Kidney (tissue), 22 donors: ENCODE measurements around the gene CD1E. TPM values are rescaled to one million over a fixed set of nuclear protein-coding genes. Genes with fewer than 3 reads are reported as not detected.

Experiments used
- DNase-seq, 5 donors: peaks; one replicate each; pipeline ENCODE4 v3.0.0-alpha.2; 2013 to 2020
- FAIRE-seq: peaks from 2 replicates; lab custom pipeline; 2012; peaks lifted over from hg19 to GRCh38; lab: Jason Lieb, UNC
- H3K27ac ChIP-seq, 2 donors: one replicate each; pipeline ENCODE4 v1.7.0; 2013; ENCODE audit warnings: low read depth in 2 of 2, low read length in 2 of 2, inconsistent platforms in 1 of 2
- H3K27me3 ChIP-seq: one replicate; pipeline ENCODE4 v1.7.1; 2013; ENCODE audit warnings: low read length, inconsistent platforms; ENCODE audit not compliant: control insufficient read depth, insufficient read depth
- H3K36me3 ChIP-seq, 3 donors: one replicate each; pipeline versions ENCODE4 v1.7.0 to v1.7.1; 2013; ENCODE audit warnings: low read length in 3 of 3, control low read depth in 1 of 3, inconsistent platforms in 1 of 3; ENCODE audit not compliant: insufficient read depth in 3 of 3, control insufficient read depth in 2 of 3
- H3K4me1 ChIP-seq, 3 donors: one replicate each; pipeline versions ENCODE4 v1.7.0 to v1.7.1; 2013; ENCODE audit warnings: low read length in 3 of 3, inconsistent platforms in 1 of 3, low read depth in 1 of 3; ENCODE audit not compliant: control insufficient read depth in 2 of 3, insufficient read depth in 2 of 3
- H3K4me3 ChIP-seq, 3 donors: one replicate each; pipeline versions ENCODE4 v1.7.0 to v1.8.1; 2013; ENCODE audit warnings: low read length in 3 of 3, control low read depth in 1 of 3, inconsistent platforms in 1 of 3
- H3K9ac ChIP-seq, 3 donors: one replicate each; pipeline versions ENCODE4 v1.7.0 to v1.7.1; 2013; ENCODE audit warnings: low read length in 3 of 3, control low read depth in 1 of 3, inconsistent platforms in 1 of 3
- H3K9me3 ChIP-seq, 3 donors: one replicate each; pipeline versions ENCODE4 v1.7.0 to v1.7.1; 2013; ENCODE audit warnings: low read length in 3 of 3, control low read depth in 1 of 3, inconsistent platforms in 1 of 3; ENCODE audit not compliant: control insufficient read depth in 2 of 3, insufficient read depth in 1 of 3
- intact Hi-C: fragments of 100-400 bp; cut with DNase I; formaldehyde crosslinking; loops from one replicate; pipeline ENCODE4 v1.11.1; 2022
- long read RNA-seq, 10 donors: library from polyadenylated mRNA in 1 of 10; unstranded in 1 of 10; transcript quantifications; one replicate each; pipeline ENCODE4 v2.0.0 and lab custom pipeline, GENCODE V29; 2021 to 2026
- polyA plus RNA-seq: library from polyadenylated mRNA; stranded (reverse); fragments of 350-450 nt; fragmentation: Illumina TruSeq; extraction: RNeasy Lipid Tissue Mini Kit (QIAGEN cat#74804); gene quantifications from one replicate; pipeline ENCODE4 v1.2.3, GENCODE V29; 2014; ENCODE audit warnings: low read depth, low replicate concordance; ENCODE audit not compliant: insufficient read depth
- total RNA-seq: library from RNA; stranded (reverse); fragmentation: NEBNext Ultra II Directional; extraction: Animal tissue kit (Norgen Biotek cat#: 25700); gene quantifications from one replicate; pipeline ENCODE4 v1.2.1, GENCODE V29; 2021
- TF ChIP-seq, protein P1 (sequence below): IDR thresholded peaks from 3 replicates; pipeline ENCODE4 v1.5.1; 2012; ENCODE audit warnings: mild to moderate bottlenecking, moderate library complexity, borderline replicate concordance; ENCODE audit not compliant: insufficient read depth; ENCODE audit errors: extremely low read depth
- donor health status: control.
- donor health status: control.
- donor health status: control.
- donor health status: control.
- donor health status: control.
- donor health status: DM: yes; HTN: yes; CAD: no.
- donor health status: Normal renal cell carcinoma (clear cell type).

Gene CD1E
- total RNA-seq (3.5 TPM), polyA plus RNA-seq (not detected)
- long read RNA-seq, donor 1 = 0 reads
- long read RNA-seq, donor 2, partial matches to known transcripts = 0 of 1 reads
- long read RNA-seq, donor 2, other reads (novel, unspliced or antisense) = 0 of 1 reads
- long read RNA-seq, donor 3 = 0 reads
- long read RNA-seq, donor 4 = 0 reads
- long read RNA-seq, donor 5 = 0 reads
- long read RNA-seq, donor 6 = 0 reads
- long read RNA-seq, donor 7, partial matches to known transcripts = 0 of 4 reads
- long read RNA-seq, donor 7, other reads (novel, unspliced or antisense) = 2 of 4 reads
- long read RNA-seq, donor 8, partial matches to known transcripts = 0 of 1 reads
- long read RNA-seq, donor 8, other reads (novel, unspliced or antisense) = 0 of 1 reads
- long read RNA-seq, donor 9 = 0 reads
- long read RNA-seq, donor 10 = 0 reads

DNA sequence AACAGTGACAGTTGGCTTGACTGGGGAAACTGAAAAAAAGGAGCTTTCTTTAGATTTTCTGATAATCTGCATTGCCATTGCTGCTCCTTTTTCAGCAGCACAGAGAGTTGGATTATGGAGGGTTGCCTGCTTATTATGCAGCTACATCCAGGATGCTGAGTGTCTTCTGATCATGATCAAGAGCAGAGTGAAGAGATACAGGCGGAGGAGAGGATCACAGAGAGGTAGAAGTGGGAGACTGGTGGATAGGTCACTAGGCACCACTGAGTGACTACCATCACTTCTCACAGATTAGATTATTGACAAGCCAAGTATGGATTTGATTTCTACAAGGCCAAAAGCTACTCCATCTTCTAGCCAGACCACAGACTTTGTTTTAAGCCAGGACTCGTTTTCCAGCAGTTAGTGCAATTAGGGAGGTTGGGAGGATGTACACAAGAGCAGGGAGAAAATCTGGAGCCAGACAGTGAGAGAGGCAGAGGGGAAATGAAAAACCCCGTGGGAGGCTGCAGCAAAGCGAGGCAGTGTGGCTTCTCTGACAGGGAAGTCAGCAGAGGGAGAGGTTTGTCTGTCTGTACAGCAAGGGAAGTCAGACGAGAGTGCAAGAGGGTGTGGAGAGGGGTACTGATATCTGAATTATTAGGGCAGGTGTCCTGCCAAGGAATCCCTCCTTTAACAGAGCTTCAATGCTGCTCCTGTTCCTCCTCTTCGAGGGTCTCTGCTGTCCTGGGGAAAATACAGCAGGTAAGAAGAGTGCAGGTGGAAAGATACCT lies at the start of gene CD1E:
Gene CD1E, plus strand, starts transcription at position 592 of the 773 bp plus-strand sequence. Its CDS starts 95 bp downstream, at position 687.
- Histone ChIP-seq H3K27ac (no peak within 1 kb of the TSS), H3K36me3 (no peaks in the 10 kb centered on the region), H3K9ac (no peak within 1 kb of the TSS), H3K4me3 (no peak within 1 kb of the TSS), H3K27me3 (no peaks in the 10 kb centered on the region), H3K9me3 (no peaks in the 10 kb centered on the region), H3K4me1 (no peaks in the 10 kb centered on the region)
- DNase-seq (no peak), FAIRE-seq (no peak)
- intact Hi-C loops = no loop called here
- TF ChIP-seq, protein P1, sequence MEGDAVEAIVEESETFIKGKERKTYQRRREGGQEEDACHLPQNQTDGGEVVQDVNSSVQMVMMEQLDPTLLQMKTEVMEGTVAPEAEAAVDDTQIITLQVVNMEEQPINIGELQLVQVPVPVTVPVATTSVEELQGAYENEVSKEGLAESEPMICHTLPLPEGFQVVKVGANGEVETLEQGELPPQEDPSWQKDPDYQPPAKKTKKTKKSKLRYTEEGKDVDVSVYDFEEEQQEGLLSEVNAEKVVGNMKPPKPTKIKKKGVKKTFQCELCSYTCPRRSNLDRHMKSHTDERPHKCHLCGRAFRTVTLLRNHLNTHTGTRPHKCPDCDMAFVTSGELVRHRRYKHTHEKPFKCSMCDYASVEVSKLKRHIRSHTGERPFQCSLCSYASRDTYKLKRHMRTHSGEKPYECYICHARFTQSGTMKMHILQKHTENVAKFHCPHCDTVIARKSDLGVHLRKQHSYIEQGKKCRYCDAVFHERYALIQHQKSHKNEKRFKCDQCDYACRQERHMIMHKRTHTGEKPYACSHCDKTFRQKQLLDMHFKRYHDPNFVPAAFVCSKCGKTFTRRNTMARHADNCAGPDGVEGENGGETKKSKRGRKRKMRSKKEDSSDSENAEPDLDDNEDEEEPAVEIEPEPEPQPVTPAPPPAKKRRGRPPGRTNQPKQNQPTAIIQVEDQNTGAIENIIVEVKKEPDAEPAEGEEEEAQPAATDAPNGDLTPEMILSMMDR = no peak

DNA sequence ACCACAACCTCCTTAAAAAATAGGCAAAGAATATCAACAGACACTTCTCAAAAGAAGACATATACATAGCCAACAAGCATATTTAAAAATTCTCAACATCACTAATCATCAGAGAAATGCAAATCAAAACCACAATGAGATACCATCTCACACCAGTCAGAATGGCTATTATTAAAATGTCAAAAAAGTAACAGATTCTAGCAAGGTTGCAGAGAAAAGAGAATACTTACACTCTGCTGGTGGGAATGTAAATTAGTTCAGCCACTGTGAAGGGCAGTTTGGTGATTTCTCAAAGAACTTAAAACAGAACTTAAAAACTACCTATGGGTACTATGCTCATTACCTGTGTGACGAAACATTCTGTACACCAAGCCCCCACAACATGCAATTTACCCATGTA lies 43.1 kb upstream of the CD1E start:
- intact Hi-C loops = no loop called here
- no peak overlapping the region for H3K4me3 ChIP-seq
- DNase-seq (no peak), FAIRE-seq (no peak)
- H3K27me3 ChIP-seq = no peaks in the 10 kb centered on the region
- no peaks in the 10 kb centered on the region for H3K4me1 ChIP-seq
- H3K27ac ChIP-seq = no peak overlapping the region
- TF ChIP-seq, protein P1 = no peak
- no peaks in the 10 kb centered on the region for H3K36me3 ChIP-seq
- peaks cover 0 to 9% (median 3%) of the 10 kb centered on the region in 3 donors for H3K9me3 ChIP-seq
- no peak overlapping the region for H3K9ac ChIP-seq

DNA sequence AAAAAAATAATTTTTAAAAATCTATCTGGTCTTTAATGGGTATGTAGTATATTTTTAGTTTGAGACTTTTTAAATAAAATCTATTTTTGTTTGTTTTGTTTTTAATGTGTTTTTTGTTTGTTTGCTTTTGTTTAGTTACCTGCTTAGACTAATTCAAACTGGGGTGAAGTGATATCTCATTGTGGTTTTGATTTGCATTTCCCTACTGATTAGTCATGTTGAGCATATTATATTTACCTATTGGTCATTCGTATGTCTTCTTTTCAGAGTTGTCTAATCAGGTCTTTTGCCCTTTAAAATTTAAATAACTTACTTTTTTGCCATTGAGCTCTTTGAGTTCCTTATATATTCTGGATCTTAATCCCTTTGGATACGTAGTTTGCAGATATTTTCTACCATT lies 42.6 kb upstream of the CD1E start:
- Histone ChIP-seq H3K36me3 (no peaks in the 10 kb centered on the region), H3K4me1 (no peaks in the 10 kb centered on the region), H3K27me3 (no peaks in the 10 kb centered on the region), H3K4me3 (no peak overlapping the region), H3K27ac (no peak overlapping the region), H3K9ac (no peak overlapping the region), H3K9me3 (peaks cover 0 to 9% (median 3%) of the 10 kb centered on the region in 3 donors)
- DNase-seq = no peak
- TF ChIP-seq, protein P1 = no peak
- FAIRE-seq = no peak
- intact Hi-C loops = no loop called here
